A549 (cell line): ENCODE results near the gene TXK. TPM values are rescaled to one million over a fixed set of nuclear protein-coding genes. Genes with fewer than 3 reads are reported as not detected.

ENCODE experiments used
- ATAC-seq, 2 experiments: fragments of 200-7000 bp in 1 of 2; fragments of >200 bp in 1 of 2; cut with Nextera tagmentation in 1 of 2; cut with Tn5 transposase in 1 of 2; 3 replicates each; pipeline versions ENCODE4 v1.8.0 to v1.9.1; 2018 to 2020; ENCODE audit warnings: mild to moderate bottlenecking in 1 of 2, moderate library complexity in 1 of 2
- CTCF ChIA-PET: fragments of 300-600 bp; sonication (Branson Sonifier 250); formaldehyde crosslinking; extraction: SDS; loops from one replicate; lab custom pipeline; 2021; ENCODE audit warnings: antibody characterized with exemption, inconsistent platforms; lab: Yijun Ruan, JAX
- POLR2A ChIA-PET: fragments of 350-600 bp; formaldehyde crosslinking; extraction: SDS; loops from one replicate; lab custom pipeline; 2021; ENCODE audit warnings: antibody characterized with exemption, inconsistent platforms; lab: Yijun Ruan, JAX
- DNase-seq, 2 experiments: peaks; one replicate each; pipeline versions ENCODE4 v3.0.0 to v3.0.0-alpha.2; 2011 to 2016; ENCODE audit warnings: low read depth in 1 of 2, low spot score in 1 of 2
- FAIRE-seq: peaks from 2 replicates; lab custom pipeline; 2011; peaks lifted over from hg19 to GRCh38; lab: Jason Lieb, UNC
- H3K27ac ChIP-seq, 2 experiments: fragments of >200 bp; sonication (Bioruptor Twin); formaldehyde crosslinking; 3 replicates each; pipeline ENCODE4 v1.5.1; 2016 to 2017
- H3K4me1 ChIP-seq: fragments of >200 bp; sonication (Bioruptor Twin); formaldehyde crosslinking; 3 replicates; pipeline ENCODE4 v1.6.1; 2016
- H3K4me2 ChIP-seq: fragments of >200 bp; sonication (Bioruptor Twin); formaldehyde crosslinking; 3 replicates; pipeline ENCODE4 v1.6.1; 2016
- H3K4me3 ChIP-seq: fragments of >200 bp; sonication (Bioruptor Twin); formaldehyde crosslinking; 3 replicates; pipeline ENCODE4 v1.5.1; 2016
- H3K9me3 ChIP-seq: fragments of >200 bp; sonication (Bioruptor Twin); formaldehyde crosslinking; 3 replicates; pipeline ENCODE4 v1.6.1; 2016
- BHLHE40 ChIP-seq: IDR thresholded peaks from 2 replicates; pipeline ENCODE4 v1.6.1; 2012; ENCODE audit warnings: low read depth, low read length, inconsistent platforms
- CEBPB ChIP-seq, 2 experiments: fragments of >200 bp in 1 of 2; sonication (Bioruptor Twin) in 1 of 2; formaldehyde crosslinking in 1 of 2; IDR thresholded peaks; 2 replicates each; pipeline ENCODE4 v1.6.1; 2012 to 2016
- CHD2 ChIP-seq: fragments of 150-350 bp; IDR thresholded peaks from 2 replicates; pipeline ENCODE4 v1.6.1; 2014; ENCODE audit warnings: low read length; ENCODE audit not compliant: partially characterized antibody
- CHD4 ChIP-seq: fragments of 200-600 bp; sonication (generic); IDR thresholded peaks from 2 replicates; pipeline ENCODE4 v1.6.1; 2016; ENCODE audit warnings: antibody characterized with exemption, mild to moderate bottlenecking, borderline replicate concordance
- ESRRA ChIP-seq: fragments of 150-350 bp; IDR thresholded peaks from 2 replicates; pipeline ENCODE4 v1.6.1; 2014; ENCODE audit warnings: mild to moderate bottlenecking, low read length, borderline replicate concordance
- HES2 ChIP-seq: fragments of >200 bp; sonication (Bioruptor Twin); formaldehyde crosslinking; IDR thresholded peaks from 2 replicates; pipeline ENCODE4 v1.6.1; 2016
- HOXB5 ChIP-seq: fragments of 250-450 bp; sonication (Bioruptor Pico); IDR thresholded peaks from 2 replicates; pipeline ENCODE4 v1.5.0; 2020; ENCODE audit warnings: mild to moderate bottlenecking, moderate library complexity
- JUNB ChIP-seq: fragments of >200 bp; sonication (Bioruptor Twin); formaldehyde crosslinking; IDR thresholded peaks from 2 replicates; pipeline ENCODE4 v1.6.1; 2016
- KDM1A ChIP-seq: fragments of 200-600 bp; sonication (generic); IDR thresholded peaks from 2 replicates; pipeline ENCODE4 v1.6.1; 2016; ENCODE audit warnings: low read depth, mild to moderate bottlenecking
- NPAS2 ChIP-seq: fragments of 250-450 bp; sonication (Bioruptor Pico); IDR thresholded peaks from 2 replicates; pipeline ENCODE4 v1.8.0; 2022; ENCODE audit warnings: mild to moderate bottlenecking, moderate library complexity, borderline replicate concordance
- POLR2A ChIP-seq: IDR thresholded peaks from 2 replicates; pipeline ENCODE4 v1.6.1; 2012; ENCODE audit warnings: mild to moderate bottlenecking, low read length
- POLR2AphosphoS2 ChIP-seq: conservative IDR thresholded peaks from 2 replicates; pipeline ENCODE4 v1.6.1; 2012; ENCODE audit warnings: low read length, improper control_type of control experiment, inconsistent platforms
- RAD21 ChIP-seq, 2 experiments: fragments of >200 bp in 1 of 2; sonication (Bioruptor Twin) in 1 of 2; formaldehyde crosslinking in 1 of 2; IDR thresholded peaks in 1 of 2; conservative IDR thresholded peaks in 1 of 2; 2 replicates in 1 of 2; 3 replicates in 1 of 2; pipeline ENCODE4 v1.6.1; 2012 to 2018; ENCODE audit warnings: inconsistent platforms in 1 of 2
- RCOR1 ChIP-seq: fragments of 150-350 bp; IDR thresholded peaks from 2 replicates; pipeline ENCODE4 v1.6.1; 2014; ENCODE audit warnings: antibody characterized with exemption, low read length, low read depth
- RNF2 ChIP-seq: fragments of 200-600 bp; sonication (generic); IDR thresholded peaks from 2 replicates; pipeline ENCODE4 v1.6.1; 2016; ENCODE audit warnings: low read depth, mild to moderate bottlenecking, antibody characterized with exemption, moderate library complexity, borderline replicate concordance
- SREBF2 ChIP-seq: fragments of 450-650 bp; IDR thresholded peaks from 2 replicates; pipeline ENCODE4 v1.6.1; 2014; ENCODE audit warnings: mild to moderate bottlenecking, moderate library complexity
- USF2 ChIP-seq: fragments of 450-650 bp; IDR thresholded peaks from 2 replicates; pipeline ENCODE4 v1.6.1; 2014; ENCODE audit warnings: antibody characterized with exemption
- ZNF302 ChIP-seq: fragments of 250-450 bp; sonication (Bioruptor Pico); IDR thresholded peaks from 2 replicates; pipeline ENCODE4 v1.9.0; 2021; ENCODE audit warnings: inconsistent platforms, mild to moderate bottlenecking, moderate library complexity
- ZSCAN20 ChIP-seq: fragments of 250-450 bp; sonication (Bioruptor Pico); IDR thresholded peaks from 2 replicates; pipeline ENCODE4 v1.8.0; 2022; ENCODE audit warnings: mild to moderate bottlenecking, moderate library complexity
- whole genome bisulfite sequencing: methylation state at CpG from one replicate; pipeline ENCODE4 v1.1.6; 2017; ENCODE audit errors: missing lambda C conversion rate; 5-methylcytosine and 5-hydroxymethylcytosine counted together
- polyA plus RNA-seq, 4 experiments: library from polyadenylated mRNA; depleted of rRNA in 3 of 4; stranded (reverse); fragments of >200 nt; fragmentation: RNase III in 1 of 4; extraction: RNeasy Plus Mini Kit Qiagen cat#74134 plus additional on column Dnase treatment in 1 of 4; gene quantifications; 2 replicates in 3 of 4; 3 replicates in 1 of 4; pipeline ENCODE4 v1.2.3, GENCODE V29; 2011 to 2017
- TF ChIP-seq, protein P1 (sequence below): fragments of >200 bp; sonication (Bioruptor Twin); formaldehyde crosslinking; IDR thresholded peaks from 3 replicates; pipeline ENCODE4 v1.5.1; 2016
- TF ChIP-seq, protein P2 (sequence below): fragments of 200-600 bp; sonication (generic); IDR thresholded peaks from 2 replicates; pipeline ENCODE4 v1.6.1; 2016; ENCODE audit warnings: antibody characterized with exemption, mild to moderate bottlenecking, moderate library complexity
- TF ChIP-seq, protein P3 (sequence below): fragments of 250-450 bp; sonication (Bioruptor Pico); IDR thresholded peaks from 2 replicates; pipeline ENCODE4 v1.5.0; 2021; ENCODE audit warnings: mild to moderate bottlenecking, moderate library complexity, borderline replicate concordance

TXK gene
- polyA plus RNA-seq, 2 of the 4 experiments (the other 2 are of a cell fraction): 0.06 to 0.14 TPM

DNA sequence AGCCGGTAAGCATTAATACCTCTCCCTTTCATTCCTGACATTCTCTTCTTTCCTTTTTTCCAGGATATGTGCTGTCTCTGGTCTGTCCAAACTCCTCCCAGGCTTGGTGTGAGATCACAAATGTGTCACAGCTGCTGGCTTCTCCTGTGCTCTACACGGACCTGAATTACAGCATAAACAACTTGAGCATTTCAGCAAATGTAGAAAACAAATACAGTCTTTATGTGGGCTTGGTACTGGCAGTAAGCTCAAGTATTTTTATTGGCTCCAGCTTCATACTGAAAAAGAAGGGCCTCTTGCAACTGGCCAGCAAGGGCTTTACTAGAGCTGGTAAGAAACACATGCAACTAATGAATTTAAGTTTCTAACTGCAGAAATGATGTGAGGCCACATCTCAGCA is 109.0 kb downstream of the TXK start:
- 40% methylated on average over 2 of the region's 2 CpGs for WGBS
- TF ChIP-seq HOXB5 (CRISPR knock-in tag) (no peak), RCOR1 (no peak), BHLHE40 (no peak), CHD2 (no peak), ESRRA (no peak), CHD4 (no peak), CEBPB (IDR thresholded peaks at IDR 0.05) (no peak), SREBF2 (no peak), RAD21 (conservative IDR thresholded peaks at IDR 0.05 in 1 of 2, IDR thresholded peaks at IDR 0.05 in 1 of 2) (no peak), USF2 (no peak), HES2 (no peak)
- no peak overlapping the region for H3K27ac ChIP-seq
- no peaks in the 10 kb centered on the region for H3K9me3 ChIP-seq
- no peak for FAIRE-seq
- POLR2A ChIA-PET: no interaction called here
- H3K4me2 ChIP-seq: no peak overlapping the region
- H3K4me3 ChIP-seq: no peak overlapping the region
- CTCF ChIA-PET: interaction anchor here (1.5 kb wide), 1 partner anchor 9 kb away, joined by 7 read pairs; no protein-coding TSS in a partner anchor
- DNase-seq: no peak
- no peaks in the 10 kb centered on the region for H3K4me1 ChIP-seq
- no peak for ATAC-seq

DNA sequence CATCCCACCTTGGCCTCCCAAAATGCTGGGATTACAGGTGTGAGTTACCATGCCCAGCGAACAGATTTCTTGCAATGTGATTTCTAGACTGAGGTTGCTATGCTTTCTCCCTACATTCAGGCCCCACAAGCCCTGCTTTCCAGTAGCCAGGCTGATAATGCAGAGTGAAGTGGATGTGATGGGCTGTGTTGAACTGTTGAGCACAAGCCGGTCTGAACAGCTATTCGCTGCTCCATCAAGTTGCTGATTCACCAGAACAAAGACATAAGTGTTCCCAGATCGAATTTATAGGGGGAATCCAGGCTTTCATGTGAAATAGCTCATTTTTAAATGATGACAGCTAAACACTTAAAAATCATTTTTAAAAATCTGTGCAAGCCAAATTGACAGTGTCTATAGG is 109.5 kb downstream of the TXK start:
- H3K9me3 ChIP-seq: no peaks in the 10 kb centered on the region
- no peak overlapping the region for H3K27ac ChIP-seq
- DNase-seq: no peak
- CTCF ChIA-PET: interaction anchor here (1.5 kb wide), 1 partner anchor 10 kb away, joined by 7 read pairs; no protein-coding TSS in a partner anchor
- FAIRE-seq: no peak
- no peak for ATAC-seq
- 63% methylated on average over 4 of the region's 4 CpGs for WGBS
- no peaks in the 10 kb centered on the region for H3K4me1 ChIP-seq
- H3K4me3 ChIP-seq: no peak overlapping the region
- TF ChIP-seq, protein P1, sequence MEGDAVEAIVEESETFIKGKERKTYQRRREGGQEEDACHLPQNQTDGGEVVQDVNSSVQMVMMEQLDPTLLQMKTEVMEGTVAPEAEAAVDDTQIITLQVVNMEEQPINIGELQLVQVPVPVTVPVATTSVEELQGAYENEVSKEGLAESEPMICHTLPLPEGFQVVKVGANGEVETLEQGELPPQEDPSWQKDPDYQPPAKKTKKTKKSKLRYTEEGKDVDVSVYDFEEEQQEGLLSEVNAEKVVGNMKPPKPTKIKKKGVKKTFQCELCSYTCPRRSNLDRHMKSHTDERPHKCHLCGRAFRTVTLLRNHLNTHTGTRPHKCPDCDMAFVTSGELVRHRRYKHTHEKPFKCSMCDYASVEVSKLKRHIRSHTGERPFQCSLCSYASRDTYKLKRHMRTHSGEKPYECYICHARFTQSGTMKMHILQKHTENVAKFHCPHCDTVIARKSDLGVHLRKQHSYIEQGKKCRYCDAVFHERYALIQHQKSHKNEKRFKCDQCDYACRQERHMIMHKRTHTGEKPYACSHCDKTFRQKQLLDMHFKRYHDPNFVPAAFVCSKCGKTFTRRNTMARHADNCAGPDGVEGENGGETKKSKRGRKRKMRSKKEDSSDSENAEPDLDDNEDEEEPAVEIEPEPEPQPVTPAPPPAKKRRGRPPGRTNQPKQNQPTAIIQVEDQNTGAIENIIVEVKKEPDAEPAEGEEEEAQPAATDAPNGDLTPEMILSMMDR: no peak
- TF ChIP-seq USF2 (no peak), NPAS2 (CRISPR knock-in tag) (no peak)
- TF ChIP-seq, protein P2, sequence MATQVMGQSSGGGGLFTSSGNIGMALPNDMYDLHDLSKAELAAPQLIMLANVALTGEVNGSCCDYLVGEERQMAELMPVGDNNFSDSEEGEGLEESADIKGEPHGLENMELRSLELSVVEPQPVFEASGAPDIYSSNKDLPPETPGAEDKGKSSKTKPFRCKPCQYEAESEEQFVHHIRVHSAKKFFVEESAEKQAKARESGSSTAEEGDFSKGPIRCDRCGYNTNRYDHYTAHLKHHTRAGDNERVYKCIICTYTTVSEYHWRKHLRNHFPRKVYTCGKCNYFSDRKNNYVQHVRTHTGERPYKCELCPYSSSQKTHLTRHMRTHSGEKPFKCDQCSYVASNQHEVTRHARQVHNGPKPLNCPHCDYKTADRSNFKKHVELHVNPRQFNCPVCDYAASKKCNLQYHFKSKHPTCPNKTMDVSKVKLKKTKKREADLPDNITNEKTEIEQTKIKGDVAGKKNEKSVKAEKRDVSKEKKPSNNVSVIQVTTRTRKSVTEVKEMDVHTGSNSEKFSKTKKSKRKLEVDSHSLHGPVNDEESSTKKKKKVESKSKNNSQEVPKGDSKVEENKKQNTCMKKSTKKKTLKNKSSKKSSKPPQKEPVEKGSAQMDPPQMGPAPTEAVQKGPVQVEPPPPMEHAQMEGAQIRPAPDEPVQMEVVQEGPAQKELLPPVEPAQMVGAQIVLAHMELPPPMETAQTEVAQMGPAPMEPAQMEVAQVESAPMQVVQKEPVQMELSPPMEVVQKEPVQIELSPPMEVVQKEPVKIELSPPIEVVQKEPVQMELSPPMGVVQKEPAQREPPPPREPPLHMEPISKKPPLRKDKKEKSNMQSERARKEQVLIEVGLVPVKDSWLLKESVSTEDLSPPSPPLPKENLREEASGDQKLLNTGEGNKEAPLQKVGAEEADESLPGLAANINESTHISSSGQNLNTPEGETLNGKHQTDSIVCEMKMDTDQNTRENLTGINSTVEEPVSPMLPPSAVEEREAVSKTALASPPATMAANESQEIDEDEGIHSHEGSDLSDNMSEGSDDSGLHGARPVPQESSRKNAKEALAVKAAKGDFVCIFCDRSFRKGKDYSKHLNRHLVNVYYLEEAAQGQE: no peak
- POLR2A ChIA-PET: no interaction called here
- H3K4me2 ChIP-seq: no peak overlapping the region

DNA sequence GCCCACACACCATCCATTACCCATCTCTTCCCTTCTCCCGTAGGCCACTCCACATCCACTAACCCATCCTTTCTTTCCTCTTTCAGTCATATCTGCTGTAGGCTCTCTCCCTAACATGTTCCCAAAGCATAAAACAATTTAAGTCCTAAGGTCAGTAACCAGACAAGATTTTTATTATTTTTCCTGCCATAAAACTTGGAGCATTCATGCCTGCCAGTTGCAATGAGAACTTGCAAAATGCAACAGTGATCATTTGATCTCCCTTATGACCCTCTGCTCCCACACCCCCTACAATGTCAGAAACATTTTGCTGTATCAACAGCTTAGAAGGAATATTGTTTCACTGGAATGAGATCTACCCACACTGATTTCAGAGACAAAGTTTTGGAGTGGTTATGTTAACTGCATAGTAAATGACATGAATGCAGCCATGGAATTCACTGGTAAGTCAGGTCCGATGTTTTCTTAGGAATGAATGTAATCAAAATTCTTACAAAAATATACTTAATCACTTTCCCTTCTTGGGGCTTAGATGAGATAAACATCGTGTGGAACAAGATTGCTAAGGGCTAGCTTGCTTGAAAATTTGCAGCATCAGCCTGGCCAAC is 111.8 kb downstream of the TXK start:
- CTCF ChIA-PET: no interaction called here
- Histone ChIP-seq H3K4me3 (no peak overlapping the region), H3K4me1 (no peaks in the 10 kb centered on the region), H3K9me3 (no peaks in the 10 kb centered on the region), H3K4me2 (no peak overlapping the region), H3K27ac (no peak overlapping the region)
- no peak for ATAC-seq
- POLR2A ChIA-PET: no interaction called here
- no peak for TF ChIP-seq SREBF2
- TF ChIP-seq JUNB: no peak
- no peak for TF ChIP-seq RNF2
- TF ChIP-seq POLR2A: no peak
- TF ChIP-seq KDM1A: no peak
- TF ChIP-seq POLR2AphosphoS2: no peak
- no peak for TF ChIP-seq ZSCAN20 (CRISPR knock-in tag)
- TF ChIP-seq, protein P3, sequence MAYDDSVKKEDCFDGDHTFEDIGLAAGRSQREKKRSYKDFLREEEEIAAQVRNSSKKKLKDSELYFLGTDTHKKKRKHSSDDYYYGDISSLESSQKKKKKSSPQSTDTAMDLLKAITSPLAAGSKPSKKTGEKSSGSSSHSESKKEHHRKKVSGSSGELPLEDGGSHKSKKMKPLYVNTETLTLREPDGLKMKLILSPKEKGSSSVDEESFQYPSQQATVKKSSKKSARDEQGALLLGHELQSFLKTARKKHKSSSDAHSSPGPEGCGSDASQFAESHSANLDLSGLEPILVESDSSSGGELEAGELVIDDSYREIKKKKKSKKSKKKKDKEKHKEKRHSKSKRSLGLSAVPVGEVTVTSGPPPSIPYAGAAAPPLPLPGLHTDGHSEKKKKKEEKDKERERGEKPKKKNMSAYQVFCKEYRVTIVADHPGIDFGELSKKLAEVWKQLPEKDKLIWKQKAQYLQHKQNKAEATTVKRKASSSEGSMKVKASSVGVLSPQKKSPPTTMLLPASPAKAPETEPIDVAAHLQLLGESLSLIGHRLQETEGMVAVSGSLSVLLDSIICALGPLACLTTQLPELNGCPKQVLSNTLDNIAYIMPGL: no peak
- TF ChIP-seq ZNF302 (CRISPR knock-in tag): no peak
- 44% methylated on average over 3 of the region's 3 CpGs for WGBS
- FAIRE-seq: no peak
- DNase-seq: no peak
